ENCODE measurements around the gene ZFP90. TPM values are rescaled to one million over a fixed set of nuclear protein-coding genes. Genes with fewer than 3 reads are reported as not detected.
"Not testable (repeated sequence)": the region's sequence is repeated elsewhere in the genome, so short reads cannot be mapped to it uniquely, and the experiment has no call there.

Gene ZFP90
- total RNA-seq, result 20.2 and 26.5 TPM in 2 replicates

GRCh38 chr16:68538880-68539701 lies at the start of gene ZFP90:
ZFP90 (plus strand) TSS chr16:68539291; CDS start chr16:68539793, 502 bp downstream.
- DNase-seq, result peak; percentile 91

- no peak for DNase-seq
Measured at GRCh38 chr16:68490358-68490757, 48.7 kb upstream of the ZFP90 start.

- peak; percentile 51 for DNase-seq
Measured at GRCh38 chr16:68490829-68491575, 48.1 kb upstream of the ZFP90 start.

GRCh38 chr16:68491576-68491950 lies 47.5 kb upstream of the ZFP90 start:
- no peak for DNase-seq

- no peak for DNase-seq
Measured at GRCh38 chr16:68492151-68492542, 46.9 kb upstream of the ZFP90 start.

- DNase-seq, result no peak
Measured at GRCh38 chr16:68492543-68493411, 46.3 kb upstream of the ZFP90 start.

GRCh38 chr16:68493412-68494070 lies 45.5 kb upstream of the ZFP90 start:
- no peak for DNase-seq

GRCh38 chr16:68494261-68494660 lies 44.8 kb upstream of the ZFP90 start:
- DNase-seq, result not testable (repeated sequence)

GRCh38 chr16:68496689-68497088 lies 42.4 kb upstream of the ZFP90 start:
- DNase-seq, result no peak

GRCh38 chr16:68499006-68499405 lies 40.1 kb upstream of the ZFP90 start:
- DNase-seq, result no peak

- DNase-seq, result no peak
Measured at GRCh38 chr16:68503334-68503733, 35.8 kb upstream of the ZFP90 start.

- no peak for DNase-seq
Measured at GRCh38 chr16:68504066-68504465, 35.0 kb upstream of the ZFP90 start.

- DNase-seq, result no peak
Measured at GRCh38 chr16:68506331-68507053, 32.6 kb upstream of the ZFP90 start.

GRCh38 chr16:68508013-68508412 lies 31.1 kb upstream of the ZFP90 start:
- DNase-seq, result no peak

GRCh38 chr16:68508641-68509240 lies 30.4 kb upstream of the ZFP90 start:
- DNase-seq, result no peak

GRCh38 chr16:68509381-68509780 lies 29.7 kb upstream of the ZFP90 start:
- DNase-seq, result no peak

GRCh38 chr16:68510775-68511174 lies 28.3 kb upstream of the ZFP90 start:
- no peak for DNase-seq

- DNase-seq, result no peak
Measured at GRCh38 chr16:68512183-68512582, 26.9 kb upstream of the ZFP90 start.

GRCh38 chr16:68512742-68513141 lies 26.3 kb upstream of the ZFP90 start:
- no peak for DNase-seq

GRCh38 chr16:68514511-68514910 lies 24.6 kb upstream of the ZFP90 start:
- DNase-seq, result no peak

- no peak for DNase-seq
Measured at GRCh38 chr16:68517606-68518166, 21.4 kb upstream of the ZFP90 start.

Measured in dermis blood vessel endothelial cell (primary cell).